AG09319 (cell line): ENCODE data around the gene ZFPM1.

Experiments used
- DNase-seq: peaks from one replicate; pipeline ENCODE4 v3.0.0-alpha.2; 2010; ENCODE audit warnings: low read depth; ENCODE audit errors: extremely low read depth
- CTCF ChIP-seq: IDR thresholded peaks from 2 replicates; pipeline ENCODE4 v1.5.1; 2011; ENCODE audit warnings: low read depth, mild to moderate bottlenecking, inconsistent platforms, low read length, moderate library complexity

ZFPM1 gene

DNA sequence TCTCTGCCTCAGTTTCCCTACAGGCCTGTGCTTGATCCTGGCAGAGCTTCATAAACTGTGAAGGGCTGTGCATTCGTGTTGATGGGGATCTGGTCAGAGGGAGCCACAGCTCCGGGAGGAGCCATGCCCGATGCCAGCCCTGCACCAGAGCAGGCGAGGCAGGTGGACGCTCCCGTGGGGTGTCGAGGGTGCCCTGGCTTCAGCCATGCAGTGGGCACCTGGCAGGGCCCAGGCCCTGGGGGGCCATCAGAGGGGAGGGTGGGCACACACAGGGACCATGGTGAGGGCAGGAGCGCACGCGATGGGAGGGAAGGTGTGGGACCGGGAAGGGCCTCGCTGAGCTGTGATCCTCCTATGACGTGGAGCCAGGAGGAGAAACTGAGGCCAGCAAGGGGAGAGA, 22.0 kb downstream of the ZFPM1 start:
- no peak for DNase-seq
- TF ChIP-seq CTCF = no peak

- no peak for DNase-seq
- TF ChIP-seq CTCF = no peak
Observed at GRCh38 chr16:88476203-88476602, 23.1 kb downstream of the ZFPM1 start.

DNA sequence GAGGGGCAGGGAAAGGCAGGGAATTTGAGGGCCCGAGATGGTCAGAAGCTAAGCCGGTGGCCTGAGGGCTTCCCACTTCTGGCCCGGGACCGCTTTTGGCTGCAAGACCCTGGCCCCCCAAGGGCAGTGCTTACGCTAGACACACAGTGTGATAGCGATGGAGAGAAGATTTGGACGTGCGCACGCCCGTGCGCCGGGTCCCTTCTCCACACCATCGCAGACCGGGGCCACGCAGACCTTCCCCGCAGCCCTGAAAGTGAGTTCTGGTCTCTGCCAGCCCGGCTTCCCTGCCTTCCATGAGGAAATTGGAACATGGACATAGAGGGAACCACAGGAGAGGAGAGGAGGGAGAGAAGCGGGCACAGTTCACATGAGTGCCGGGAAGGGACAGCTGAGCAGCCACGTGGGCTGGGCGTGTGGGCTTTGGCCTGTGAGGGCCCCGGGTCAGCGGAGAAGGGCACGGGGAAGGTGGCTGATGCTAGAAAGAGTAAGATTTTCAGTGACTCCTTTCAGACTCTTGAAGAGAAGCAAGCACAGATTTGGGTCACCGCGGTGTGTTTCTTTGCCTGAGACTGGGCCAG, 23.8 kb downstream of the ZFPM1 start:
- DNase-seq = no peak
- no peak for TF ChIP-seq CTCF

- no peak for TF ChIP-seq CTCF
- no peak for DNase-seq
Observed at GRCh38 chr16:88477631-88478519, 24.8 kb downstream of the ZFPM1 start.

DNA sequence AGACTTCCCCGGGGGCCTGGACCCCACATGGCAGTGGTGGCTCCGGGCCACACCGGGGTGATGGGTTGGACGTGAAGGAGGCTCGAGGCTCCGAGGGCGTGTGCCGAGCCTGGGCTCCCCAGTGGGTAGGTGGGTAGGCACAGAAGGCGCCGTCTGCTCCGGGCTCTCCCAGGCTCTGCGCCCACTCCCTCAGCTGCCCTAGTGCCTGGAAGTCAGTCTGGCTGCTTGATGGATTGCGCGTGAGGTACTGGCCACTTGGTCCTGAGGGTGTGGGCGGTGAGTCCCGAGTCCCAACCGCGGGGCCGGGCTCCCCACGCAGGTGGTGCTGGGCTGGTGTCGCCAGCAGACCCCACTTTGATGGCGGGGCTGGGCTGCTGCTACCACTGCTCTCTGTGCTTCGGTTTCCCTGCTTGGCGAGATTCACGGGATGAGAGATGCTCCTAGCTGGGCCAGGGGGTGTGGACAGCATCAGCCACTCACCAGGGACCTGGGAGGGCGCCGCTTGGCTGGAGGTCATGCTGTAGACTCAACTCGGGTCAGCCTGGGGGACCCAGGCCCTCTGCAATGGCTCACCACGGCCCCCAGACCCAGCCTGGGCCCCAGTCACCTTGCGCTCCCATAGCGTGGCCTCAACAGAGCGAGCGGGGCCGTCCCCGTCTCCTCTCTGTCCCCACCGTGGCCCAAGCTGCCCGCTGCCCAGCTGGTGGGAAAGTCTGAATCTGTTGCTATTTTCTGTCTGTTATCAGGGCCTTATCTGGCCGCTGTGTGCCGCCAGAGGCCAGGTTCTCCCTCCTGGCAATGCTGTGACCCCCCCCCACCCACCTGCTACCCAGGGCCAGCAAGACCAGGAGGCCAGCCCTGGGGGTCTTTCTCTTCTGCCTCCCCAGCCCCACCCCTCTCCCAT, 26.1 kb downstream of the ZFPM1 start:
- TF ChIP-seq CTCF = no peak
- no peak for DNase-seq

GRCh38 chr16:88479793-88480760, 27.0 kb downstream of the ZFPM1 start:
- no peak for DNase-seq
- TF ChIP-seq CTCF = no peak
